Activated B cell treated with CpG ODN at 0.5 μM for 24 hours (primary cell): ENCODE measurements around the gene RBFOX2. TPM values are rescaled to one million over a fixed set of nuclear protein-coding genes. Genes with fewer than 3 reads are reported as not detected.
A peak's percentile ranks its signal among the peaks of the same experiment; 100 is the strongest.

Experiments used
- ATAC-seq: fragments of 200-7000 bp; cut with Tn5 transposase; one replicate; pipeline ENCODE4 v1.10.0; 2021; ENCODE audit warnings: low read depth, mild to moderate bottlenecking, moderate library complexity
- CTCF ChIA-PET: fragments of 350-600 bp; sonication (Branson Sonifier 250); formaldehyde crosslinking; loops from one replicate; lab custom pipeline; 2021; ENCODE audit warnings: antibody characterized with exemption; lab: Charles Lee
- POLR2A ChIA-PET: fragments of 350-600 bp; sonication (Branson Sonifier 250); formaldehyde crosslinking; loops from one replicate; lab custom pipeline; 2021; ENCODE audit warnings: antibody characterized with exemption; lab: Charles Lee
- DNase-seq: peaks from one replicate; pipeline ENCODE4 v3.0.0; 2022
- H3K27ac Mint-ChIP-seq: one replicate; pipeline ENCODE4 v1.8.0; 2020; ENCODE audit warnings: mixed read lengths
- H3K27me3 Mint-ChIP-seq: one replicate; pipeline ENCODE4 v1.8.0; 2021; ENCODE audit warnings: mixed read lengths
- H3K36me3 Mint-ChIP-seq: one replicate; pipeline ENCODE4 v1.8.0; 2021; ENCODE audit warnings: low read depth, mixed read lengths
- H3K4me1 Mint-ChIP-seq: one replicate; pipeline ENCODE4 v1.8.0; 2021; ENCODE audit warnings: mixed read lengths
- H3K4me3 Mint-ChIP-seq: one replicate; pipeline ENCODE4 v1.8.0; 2020; ENCODE audit warnings: mild to moderate bottlenecking, mixed read lengths
- H3K9me3 Mint-ChIP-seq: one replicate; pipeline ENCODE4 v1.8.0; 2020; ENCODE audit warnings: mixed read lengths
- intact Hi-C: fragments of 100-400 bp; cut with micrococcal nuclease; formaldehyde crosslinking; loops from one replicate; pipeline ENCODE4 v1.15.1; 2024
- total RNA-seq: library from RNA; stranded (reverse); gene quantifications from 2 replicates; pipeline ENCODE4 v1.2.3, GENCODE V29; 2022
- TF ChIP-seq, protein P1 (sequence below): fragments of 200-600 bp; IDR thresholded peaks from one replicate; pipeline ENCODE4 v1.8.0; 2022; ENCODE audit warnings: antibody characterized with exemption, mild to moderate bottlenecking

RBFOX2 gene
- total RNA-seq, 1 donor from 2014 or later = not detected

DNA sequence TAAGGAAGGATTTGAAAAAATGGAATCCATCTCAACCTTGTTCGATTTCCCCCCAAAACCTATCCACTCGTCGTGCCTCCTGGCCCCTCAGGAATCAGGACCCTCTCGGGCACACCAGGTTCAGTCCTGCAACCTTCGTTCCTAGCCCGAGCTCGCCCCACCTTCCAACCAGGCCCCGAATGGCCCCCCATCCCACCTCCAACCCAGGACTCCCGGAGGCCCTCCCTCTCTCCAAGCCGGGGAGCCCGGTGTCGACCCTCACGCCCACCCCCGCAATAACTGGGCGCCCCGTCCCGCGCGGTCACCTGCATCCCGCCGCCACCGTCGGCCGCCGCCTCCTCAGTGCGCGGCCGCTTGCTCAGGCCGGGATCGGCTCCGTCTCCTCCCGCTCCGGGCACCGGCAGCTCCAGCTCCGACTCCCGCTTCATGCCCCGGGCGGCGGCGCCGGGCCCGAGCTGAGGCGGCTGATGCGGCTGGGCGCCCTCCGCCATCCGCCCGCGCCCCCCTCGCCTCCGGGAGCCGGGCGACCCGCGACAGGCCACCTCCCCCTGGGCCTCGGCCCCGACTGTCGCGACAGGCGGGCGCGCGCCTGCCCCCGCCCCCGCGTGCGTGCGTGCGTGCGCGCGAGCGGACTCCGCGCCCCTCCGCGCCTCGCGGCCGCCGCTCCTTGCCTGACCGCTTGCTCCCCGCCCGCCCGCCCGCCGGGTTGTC, 534 bp downstream of the RBFOX2 start:
- TF ChIP-seq, protein P1, sequence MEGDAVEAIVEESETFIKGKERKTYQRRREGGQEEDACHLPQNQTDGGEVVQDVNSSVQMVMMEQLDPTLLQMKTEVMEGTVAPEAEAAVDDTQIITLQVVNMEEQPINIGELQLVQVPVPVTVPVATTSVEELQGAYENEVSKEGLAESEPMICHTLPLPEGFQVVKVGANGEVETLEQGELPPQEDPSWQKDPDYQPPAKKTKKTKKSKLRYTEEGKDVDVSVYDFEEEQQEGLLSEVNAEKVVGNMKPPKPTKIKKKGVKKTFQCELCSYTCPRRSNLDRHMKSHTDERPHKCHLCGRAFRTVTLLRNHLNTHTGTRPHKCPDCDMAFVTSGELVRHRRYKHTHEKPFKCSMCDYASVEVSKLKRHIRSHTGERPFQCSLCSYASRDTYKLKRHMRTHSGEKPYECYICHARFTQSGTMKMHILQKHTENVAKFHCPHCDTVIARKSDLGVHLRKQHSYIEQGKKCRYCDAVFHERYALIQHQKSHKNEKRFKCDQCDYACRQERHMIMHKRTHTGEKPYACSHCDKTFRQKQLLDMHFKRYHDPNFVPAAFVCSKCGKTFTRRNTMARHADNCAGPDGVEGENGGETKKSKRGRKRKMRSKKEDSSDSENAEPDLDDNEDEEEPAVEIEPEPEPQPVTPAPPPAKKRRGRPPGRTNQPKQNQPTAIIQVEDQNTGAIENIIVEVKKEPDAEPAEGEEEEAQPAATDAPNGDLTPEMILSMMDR = no peak
- DNase-seq = no peak
- H3K4me1 Mint-ChIP-seq = peaks cover 14% of the 10 kb centered on the region
- CTCF ChIA-PET = no interaction called here
- POLR2A ChIA-PET = no interaction called here
- H3K9me3 Mint-ChIP-seq = no peaks in the 10 kb centered on the region
- no peak overlapping the region for H3K27ac Mint-ChIP-seq
- peak overlapping the region; percentile 71 for H3K4me3 Mint-ChIP-seq
- peak; percentile 6 for ATAC-seq
- intact Hi-C loops = no loop called here
- H3K36me3 Mint-ChIP-seq = no peaks in the 10 kb centered on the region
- H3K27me3 Mint-ChIP-seq = peaks cover 63% of the 10 kb centered on the region

DNA sequence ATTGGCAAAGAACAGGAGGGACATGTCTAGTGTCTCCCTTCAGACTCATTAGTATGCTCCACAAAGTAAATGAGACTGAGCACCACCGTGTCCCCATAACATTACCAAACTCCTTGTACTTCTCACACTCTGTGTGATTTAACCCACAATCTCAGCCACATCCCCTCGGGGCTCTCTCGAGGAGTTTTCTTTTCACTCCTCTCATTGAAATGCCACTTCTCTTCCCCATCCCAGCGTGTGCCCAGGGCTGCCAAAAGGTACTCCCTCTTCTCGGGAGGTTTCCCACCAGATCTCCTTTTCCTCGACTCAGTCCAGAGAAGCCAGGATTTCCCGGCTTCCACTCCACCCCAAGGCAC, 1.1 kb downstream of the RBFOX2 start:
- CTCF ChIA-PET = no interaction called here
- Mint-ChIP-seq H3K27me3 (peaks cover 63% of the 10 kb centered on the region), H3K4me1 (peaks cover 14% of the 10 kb centered on the region), H3K36me3 (no peaks in the 10 kb centered on the region), H3K27ac (no peak overlapping the region), H3K4me3 (peak overlapping the region; percentile 71), H3K9me3 (no peaks in the 10 kb centered on the region)
- DNase-seq = no peak
- POLR2A ChIA-PET = interaction anchor here (0.7 kb wide), 1 partner anchor 10 kb away, joined by 3 read pairs; no protein-coding TSS in a partner anchor
- TF ChIP-seq, protein P1 = no peak
- intact Hi-C loops = no loop called here
- no peak for ATAC-seq

DNA sequence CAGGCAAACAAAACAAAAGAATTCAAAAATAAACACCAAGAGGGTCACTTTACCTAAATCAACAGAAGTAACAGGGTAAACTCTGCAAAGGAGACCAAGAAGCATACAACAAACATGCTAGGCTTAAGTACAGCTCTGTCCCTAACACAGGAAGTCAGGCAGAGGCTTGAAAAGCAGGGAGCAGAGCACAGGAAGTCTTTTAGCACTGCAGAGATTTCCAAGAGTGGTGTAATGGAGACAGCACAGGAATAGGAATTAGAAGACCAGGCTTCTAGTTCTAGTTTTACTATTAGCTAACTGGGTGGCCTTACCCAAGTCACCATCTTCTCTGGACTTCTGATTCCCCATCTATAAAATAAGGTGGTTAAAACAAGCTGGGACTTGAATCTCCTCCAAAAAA, 1.9 kb downstream of the RBFOX2 start:
- no peaks in the 10 kb centered on the region for H3K36me3 Mint-ChIP-seq
- DNase-seq = no peak
- H3K27me3 Mint-ChIP-seq = peaks cover 60% of the 10 kb centered on the region
- TF ChIP-seq, protein P1 = no peak
- H3K4me1 Mint-ChIP-seq = peaks cover 14% of the 10 kb centered on the region
- no peak for ATAC-seq
- CTCF ChIA-PET = no interaction called here
- no peak overlapping the region for H3K4me3 Mint-ChIP-seq
- H3K9me3 Mint-ChIP-seq = no peaks in the 10 kb centered on the region
- POLR2A ChIA-PET = interaction anchor here (0.7 kb wide), 1 partner anchor 9 kb away, joined by 3 read pairs; no protein-coding TSS in a partner anchor
- no peak overlapping the region for H3K27ac Mint-ChIP-seq
- intact Hi-C loops = no loop called here

DNA sequence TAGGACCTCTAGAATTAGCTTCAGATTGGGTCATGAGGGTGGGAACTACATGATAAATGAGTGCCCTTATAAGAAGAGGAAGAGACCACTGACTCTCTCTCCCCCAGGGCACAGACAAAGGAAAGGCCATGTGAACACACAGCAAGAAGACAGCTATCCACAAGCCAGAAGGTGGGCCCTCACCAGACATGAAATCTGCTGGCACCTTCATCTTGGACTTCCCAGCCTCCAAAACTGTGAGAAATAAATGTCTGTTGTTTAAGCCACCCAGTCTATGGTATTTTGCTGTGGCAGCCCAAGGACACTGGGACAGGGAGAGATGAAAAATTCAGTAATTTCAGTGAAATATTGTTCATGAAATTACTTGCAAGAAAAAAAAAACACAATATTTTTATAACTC, 5.9 kb downstream of the RBFOX2 start:
- ATAC-seq (no peak), DNase-seq (no peak)
- Mint-ChIP-seq H3K4me1 (peaks cover 13% of the 10 kb centered on the region), H3K36me3 (no peaks in the 10 kb centered on the region), H3K27ac (no peak overlapping the region), H3K4me3 (no peak overlapping the region), H3K27me3 (peaks cover 58% of the 10 kb centered on the region), H3K9me3 (no peaks in the 10 kb centered on the region)
- ChIA-PET CTCF (no interaction called here), POLR2A (interaction anchor here (0.6 kb wide), 1 partner anchor 9 kb away, joined by 5 read pairs; no protein-coding TSS in a partner anchor)
- TF ChIP-seq, protein P1 = no peak
- intact Hi-C loops = no loop called here

DNA sequence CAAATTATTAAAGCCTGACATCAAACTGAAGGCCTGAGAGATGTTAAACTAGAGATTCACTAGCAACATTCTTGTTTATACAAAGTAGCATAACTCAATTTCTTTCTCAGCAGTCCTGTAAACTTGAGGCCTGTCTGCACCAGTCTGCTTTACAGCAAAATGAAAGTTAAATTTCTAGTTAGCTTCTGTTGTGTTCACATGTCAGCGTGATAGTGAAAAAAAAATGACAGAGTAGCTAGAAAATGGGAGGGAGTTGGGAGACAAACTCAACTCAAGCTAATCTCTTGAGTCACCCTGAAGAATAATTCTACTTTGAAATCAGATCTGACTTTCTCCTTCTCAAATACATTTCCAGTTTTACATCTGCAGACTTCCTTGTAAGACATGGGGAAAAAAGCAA, 6.5 kb downstream of the RBFOX2 start:
- TF ChIP-seq, protein P1 = no peak
- H3K27ac Mint-ChIP-seq = no peak overlapping the region
- DNase-seq = no peak
- POLR2A ChIA-PET = interaction anchor here (0.6 kb wide), 1 partner anchor 10 kb away, joined by 5 read pairs; no protein-coding TSS in a partner anchor
- no peak for ATAC-seq
- CTCF ChIA-PET = no interaction called here
- H3K27me3 Mint-ChIP-seq = peaks cover 57% of the 10 kb centered on the region
- peaks cover 15% of the 10 kb centered on the region for H3K4me1 Mint-ChIP-seq
- intact Hi-C loops = no loop called here
- H3K36me3 Mint-ChIP-seq = no peaks in the 10 kb centered on the region
- H3K9me3 Mint-ChIP-seq = no peaks in the 10 kb centered on the region
- no peak overlapping the region for H3K4me3 Mint-ChIP-seq
